ENCODE results near the gene DEFB125. TPM values are rescaled to one million over a fixed set of nuclear protein-coding genes. Genes with fewer than 3 reads are reported as not detected.
"Not testable (repeated sequence)": the region's sequence is repeated elsewhere in the genome, so short reads cannot be mapped to it uniquely, and the experiment has no call there.

Gene DEFB125
- total RNA-seq, 1 donor from 2014 or later: not detected

DNA sequence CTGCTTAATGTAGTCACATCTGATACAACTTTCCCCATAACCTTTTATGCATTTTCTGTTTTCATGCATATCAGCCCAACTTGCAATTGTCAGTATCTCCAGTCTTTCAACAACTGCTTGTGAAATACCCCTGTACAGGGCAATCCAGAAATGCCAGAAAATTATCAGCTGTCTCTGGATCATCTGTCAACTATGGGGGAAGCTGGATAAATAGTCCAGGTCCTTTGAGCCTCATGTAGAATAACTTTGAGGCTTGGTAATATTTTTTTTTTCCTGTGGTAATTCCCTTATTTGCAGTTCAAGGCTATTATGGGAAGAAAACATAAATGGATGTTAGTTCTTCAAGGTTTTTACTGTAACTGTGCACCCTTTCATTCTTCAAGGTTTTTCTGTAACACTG is 6.2 kb downstream of the DEFB125 start:
- Histone ChIP-seq H3K4me1 (no peaks in the 10 kb centered on the region), H3K36me3 (no peaks in the 10 kb centered on the region), H3K9me3 (no peaks in the 10 kb centered on the region), H3K27ac (no peak overlapping the region), H3K27me3 (no peaks in the 10 kb centered on the region), H3K4me3 (no peak overlapping the region)
- no peak for TF ChIP-seq CTCF (IDR thresholded peaks at IDR 0.05)
- no peak for DNase-seq (ENCODE audit: low spot score in 2 of 2)
- intact Hi-C loops (cut with DNase I): no loop called here

DNA sequence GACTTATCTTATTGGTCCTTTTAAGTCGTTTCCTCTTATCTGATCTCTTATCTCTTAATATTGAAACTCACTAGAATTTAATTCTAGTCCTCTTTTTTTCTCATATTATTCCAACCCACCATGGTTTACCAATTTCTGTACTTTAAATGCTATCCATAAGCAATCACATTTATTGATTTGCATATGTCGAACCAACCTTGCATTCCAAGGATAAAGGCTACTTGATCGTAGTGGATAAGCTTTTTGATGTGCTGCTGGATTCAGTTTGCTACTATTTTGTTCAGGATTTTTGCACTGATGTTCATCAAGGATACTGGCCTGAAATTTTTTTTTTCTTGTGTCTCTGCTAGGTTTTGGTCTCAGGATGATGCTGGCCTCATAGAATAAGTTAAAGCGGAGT is 7.7 kb downstream of the DEFB125 start:
- Histone ChIP-seq H3K4me3 (no peak overlapping the region), H3K4me1 (no peaks in the 10 kb centered on the region), H3K27me3 (no peaks in the 10 kb centered on the region), H3K27ac (no peak overlapping the region), H3K36me3 (no peaks in the 10 kb centered on the region), H3K9me3 (no peaks in the 10 kb centered on the region)
- no peak for TF ChIP-seq CTCF (IDR thresholded peaks at IDR 0.05)
- no peak for DNase-seq (ENCODE audit: low spot score in 2 of 2)
- intact Hi-C loops (cut with DNase I): no loop called here

DNA sequence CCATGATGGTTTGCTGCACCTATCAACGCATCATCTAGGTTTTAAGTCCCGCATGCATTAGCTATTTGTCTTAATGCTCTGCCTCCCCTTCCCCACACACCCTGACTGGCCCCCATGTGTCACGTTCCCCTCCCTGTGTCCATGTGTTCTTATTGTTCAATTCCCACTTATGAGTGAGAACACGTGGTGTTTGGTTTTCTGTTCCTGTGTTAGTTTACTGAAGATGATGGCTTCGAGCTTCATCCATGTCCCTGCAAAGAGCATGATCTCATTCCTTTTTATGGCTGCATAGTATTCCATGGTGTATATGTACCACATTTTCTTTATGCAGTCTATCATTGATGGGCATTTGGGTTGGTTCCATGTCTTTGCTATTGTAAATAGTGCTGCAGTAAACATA is 10.2 kb downstream of the DEFB125 start:
- intact Hi-C loops (cut with DNase I); H3K9me3 ChIP-seq: not testable (repeated sequence)

DNA sequence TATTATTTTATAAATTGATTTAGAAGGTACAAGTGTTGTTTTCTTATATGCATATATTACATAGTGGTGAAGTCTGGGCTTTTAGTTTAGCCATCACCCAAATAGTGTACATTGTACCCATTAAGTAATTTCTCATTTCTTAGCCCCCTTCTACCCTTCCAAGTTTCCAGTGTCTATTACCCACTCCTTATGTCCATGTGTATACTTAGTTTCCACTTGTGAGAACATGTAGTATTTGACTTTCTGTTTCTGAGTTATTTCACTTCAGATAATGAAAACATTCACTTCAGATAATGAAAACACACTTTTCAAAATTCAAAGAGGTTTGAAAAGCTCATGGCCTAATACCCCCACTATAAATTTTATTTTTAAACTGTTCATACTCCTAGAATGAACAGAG is 14.5 kb downstream of the DEFB125 start:
- no peak for TF ChIP-seq CTCF (IDR thresholded peaks at IDR 0.05)
- Histone ChIP-seq H3K36me3 (no peaks in the 10 kb centered on the region), H3K4me3 (no peak overlapping the region), H3K27ac (no peak overlapping the region), H3K9me3 (no peaks in the 10 kb centered on the region), H3K4me1 (no peaks in the 10 kb centered on the region), H3K27me3 (no peaks in the 10 kb centered on the region)
- no peak for DNase-seq (ENCODE audit: low spot score in 2 of 2)
- intact Hi-C loops (cut with DNase I): no loop called here

More for the DNA sequence above, 10.2 kb downstream of the DEFB125 start:
- H3K4me1 ChIP-seq; H3K27ac ChIP-seq; DNase-seq (ENCODE audit: low spot score in 2 of 2); H3K27me3 ChIP-seq; H3K36me3 ChIP-seq; H3K4me3 ChIP-seq: not testable (repeated sequence)

DNA sequence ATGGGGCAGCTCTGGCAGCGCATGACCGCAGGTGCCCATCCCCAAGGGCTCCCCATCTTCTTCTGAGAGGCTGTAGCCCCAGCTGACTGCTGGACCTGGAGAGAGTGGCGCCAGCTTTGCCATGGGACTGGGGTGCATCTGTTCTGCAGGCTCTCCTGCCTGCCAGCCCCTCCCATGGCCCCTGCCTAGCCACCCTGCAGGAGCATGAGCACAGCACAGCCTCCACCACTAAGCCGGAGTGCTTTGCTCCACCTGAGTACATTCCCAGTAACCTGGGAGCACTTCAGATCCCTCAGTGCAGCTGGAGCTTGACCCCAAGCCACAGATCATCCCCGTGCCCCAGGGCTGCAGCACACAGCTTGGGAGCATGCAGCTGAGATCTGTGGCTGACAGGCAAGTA is 16.0 kb downstream of the DEFB125 start:
- Histone ChIP-seq H3K36me3 (no peaks in the 10 kb centered on the region), H3K4me3 (no peak overlapping the region), H3K27me3 (no peaks in the 10 kb centered on the region), H3K9me3 (no peaks in the 10 kb centered on the region), H3K27ac (no peak overlapping the region), H3K4me1 (no peaks in the 10 kb centered on the region)
- TF ChIP-seq CTCF (IDR thresholded peaks at IDR 0.05): no peak
- intact Hi-C loops (cut with DNase I): no loop called here
- no peak for DNase-seq (ENCODE audit: low spot score in 2 of 2)

- Histone ChIP-seq H3K9me3 (no peaks in the 10 kb centered on the region), H3K4me1 (no peaks in the 10 kb centered on the region), H3K27me3 (no peaks in the 10 kb centered on the region), H3K27ac (no peak overlapping the region), H3K36me3 (no peaks in the 10 kb centered on the region), H3K4me3 (no peak overlapping the region)
- intact Hi-C loops (cut with DNase I): no loop called here
- no peak for TF ChIP-seq CTCF (IDR thresholded peaks at IDR 0.05)
- DNase-seq (ENCODE audit: low spot score in 2 of 2): no peak
These were observed 24.9 kb downstream of the DEFB125 start for GRCh38 chr20:112396-112795.

Measured in ascending aorta (tissue), 2 donors.